Measurements from ENCODE around the gene SLC6A8.
"Not testable (repeated sequence)": the region's sequence is repeated elsewhere in the genome, so short reads cannot be mapped to it uniquely, and the experiment has no call there.

SLC6A8 gene

GRCh38 chrX:153694687-153695270 lies 7.1 kb downstream of the SLC6A8 start:
- in situ Hi-C loops (cut with HindIII; ENCODE audit: low pct_unique_long_range_greater_than_20kb, low sequenced_read_pairs) = no loop called here
- TF ChIP-seq JUND (IDR thresholded peaks at IDR 0.05; ENCODE audit: low read depth) = no peak
- no peak for DNase-seq (ENCODE audit: low read depth in 1 of 2, low spot score in 1 of 2)

- no peak for DNase-seq (ENCODE audit: low read depth in 1 of 2, low spot score in 1 of 2)
- in situ Hi-C loops (cut with HindIII; ENCODE audit: low pct_unique_long_range_greater_than_20kb, low sequenced_read_pairs) = no loop called here
- no peak for TF ChIP-seq JUND (IDR thresholded peaks at IDR 0.05; ENCODE audit: low read depth)
Observed at GRCh38 chrX:153696100-153696499, 8.4 kb downstream of the SLC6A8 start.

- in situ Hi-C loops (cut with HindIII; ENCODE audit: low pct_unique_long_range_greater_than_20kb, low sequenced_read_pairs); DNase-seq (ENCODE audit: low read depth in 1 of 2, low spot score in 1 of 2): not testable (repeated sequence)
Observed at GRCh38 chrX:153696538-153696937, 8.8 kb downstream of the SLC6A8 start.

GRCh38 chrX:153696986-153697722 lies 9.4 kb downstream of the SLC6A8 start:
- DNase-seq (ENCODE audit: low read depth in 1 of 2, low spot score in 1 of 2); in situ Hi-C loops (cut with HindIII; ENCODE audit: low pct_unique_long_range_greater_than_20kb, low sequenced_read_pairs): not testable (repeated sequence)

GRCh38 chrX:153697924-153698865 lies 10.5 kb downstream of the SLC6A8 start:
- in situ Hi-C loops (cut with HindIII; ENCODE audit: low pct_unique_long_range_greater_than_20kb, low sequenced_read_pairs) = no loop called here
- DNase-seq (ENCODE audit: low read depth in 1 of 2, low spot score in 1 of 2) = no peak
- no peak for TF ChIP-seq JUND (IDR thresholded peaks at IDR 0.05; ENCODE audit: low read depth)

GRCh38 chrX:153699210-153699783 lies 11.6 kb downstream of the SLC6A8 start:
- DNase-seq (ENCODE audit: low read depth in 1 of 2, low spot score in 1 of 2); in situ Hi-C loops (cut with HindIII; ENCODE audit: low pct_unique_long_range_greater_than_20kb, low sequenced_read_pairs): not testable (repeated sequence)

GRCh38 chrX:153699784-153700371 lies 12.2 kb downstream of the SLC6A8 start:
- in situ Hi-C loops (cut with HindIII; ENCODE audit: low pct_unique_long_range_greater_than_20kb, low sequenced_read_pairs); DNase-seq (ENCODE audit: low read depth in 1 of 2, low spot score in 1 of 2): not testable (repeated sequence)

GRCh38 chrX:153700376-153700945 lies 12.7 kb downstream of the SLC6A8 start:
- in situ Hi-C loops (cut with HindIII; ENCODE audit: low pct_unique_long_range_greater_than_20kb, low sequenced_read_pairs) = no loop called here
- DNase-seq (ENCODE audit: low read depth in 1 of 2, low spot score in 1 of 2) = no peak
- no peak for TF ChIP-seq JUND (IDR thresholded peaks at IDR 0.05; ENCODE audit: low read depth)

GRCh38 chrX:153700967-153701366 lies 13.2 kb downstream of the SLC6A8 start:
- in situ Hi-C loops (cut with HindIII; ENCODE audit: low pct_unique_long_range_greater_than_20kb, low sequenced_read_pairs) = no loop called here
- no peak for TF ChIP-seq JUND (IDR thresholded peaks at IDR 0.05; ENCODE audit: low read depth)
- DNase-seq (ENCODE audit: low read depth in 1 of 2, low spot score in 1 of 2) = no peak

- no peak for DNase-seq (ENCODE audit: low read depth in 1 of 2, low spot score in 1 of 2)
- TF ChIP-seq JUND (IDR thresholded peaks at IDR 0.05; ENCODE audit: low read depth) = no peak
- in situ Hi-C loops (cut with HindIII; ENCODE audit: low pct_unique_long_range_greater_than_20kb, low sequenced_read_pairs) = no loop called here
Observed at GRCh38 chrX:153701706-153702105, 14.0 kb downstream of the SLC6A8 start.

- no peak for DNase-seq (ENCODE audit: low read depth in 1 of 2, low spot score in 1 of 2)
- TF ChIP-seq JUND (IDR thresholded peaks at IDR 0.05; ENCODE audit: low read depth) = no peak
- in situ Hi-C loops (cut with HindIII; ENCODE audit: low pct_unique_long_range_greater_than_20kb, low sequenced_read_pairs) = no loop called here
Observed at GRCh38 chrX:153702336-153703035, 14.8 kb downstream of the SLC6A8 start.

- in situ Hi-C loops (cut with HindIII; ENCODE audit: low pct_unique_long_range_greater_than_20kb, low sequenced_read_pairs) = no loop called here
- no peak for DNase-seq (ENCODE audit: low read depth in 1 of 2, low spot score in 1 of 2)
- no peak for TF ChIP-seq JUND (IDR thresholded peaks at IDR 0.05; ENCODE audit: low read depth)
Observed at GRCh38 chrX:153703036-153703370, 15.3 kb downstream of the SLC6A8 start.
